Activated CD4-positive, alpha-beta T cell treated with anti-CD3 and anti-CD28 coated beads, Interleukin-2, Interleukin-4, amounts not matched to agents 100 ng/mL and 50 ng/mL, durations not matched to agents 16 hours and 8 hours (primary cell): Measurements from ENCODE around the gene TOM1.
"Not testable (repeated sequence)": the region's sequence is repeated elsewhere in the genome, so short reads cannot be mapped to it uniquely, and the experiment has no call there.

Experiments
- DNase-seq: peaks from one replicate; pipeline ENCODE4 v3.0.0-alpha.2; 2020; ENCODE audit warnings: low spot score

Gene TOM1

GRCh38 chr22:35396622-35397021, 96.9 kb downstream of the TOM1 start:
- DNase-seq = not testable (repeated sequence)

- no peak for DNase-seq
These were observed 97.6 kb downstream of the TOM1 start for GRCh38 chr22:35397095-35397904.
